GM12873 (cell line): ENCODE results near the gene AUP1.

Experiments
- TF ChIP-seq, protein P1 (sequence below): IDR thresholded peaks from 2 replicates; pipeline ENCODE4 v1.5.1; 2012; ENCODE audit warnings: low read depth, mild to moderate bottlenecking, moderate library complexity, low read length, control low read depth; ENCODE audit not compliant: insufficient read depth; ENCODE audit errors: missing control alignments

AUP1 gene

DNA sequence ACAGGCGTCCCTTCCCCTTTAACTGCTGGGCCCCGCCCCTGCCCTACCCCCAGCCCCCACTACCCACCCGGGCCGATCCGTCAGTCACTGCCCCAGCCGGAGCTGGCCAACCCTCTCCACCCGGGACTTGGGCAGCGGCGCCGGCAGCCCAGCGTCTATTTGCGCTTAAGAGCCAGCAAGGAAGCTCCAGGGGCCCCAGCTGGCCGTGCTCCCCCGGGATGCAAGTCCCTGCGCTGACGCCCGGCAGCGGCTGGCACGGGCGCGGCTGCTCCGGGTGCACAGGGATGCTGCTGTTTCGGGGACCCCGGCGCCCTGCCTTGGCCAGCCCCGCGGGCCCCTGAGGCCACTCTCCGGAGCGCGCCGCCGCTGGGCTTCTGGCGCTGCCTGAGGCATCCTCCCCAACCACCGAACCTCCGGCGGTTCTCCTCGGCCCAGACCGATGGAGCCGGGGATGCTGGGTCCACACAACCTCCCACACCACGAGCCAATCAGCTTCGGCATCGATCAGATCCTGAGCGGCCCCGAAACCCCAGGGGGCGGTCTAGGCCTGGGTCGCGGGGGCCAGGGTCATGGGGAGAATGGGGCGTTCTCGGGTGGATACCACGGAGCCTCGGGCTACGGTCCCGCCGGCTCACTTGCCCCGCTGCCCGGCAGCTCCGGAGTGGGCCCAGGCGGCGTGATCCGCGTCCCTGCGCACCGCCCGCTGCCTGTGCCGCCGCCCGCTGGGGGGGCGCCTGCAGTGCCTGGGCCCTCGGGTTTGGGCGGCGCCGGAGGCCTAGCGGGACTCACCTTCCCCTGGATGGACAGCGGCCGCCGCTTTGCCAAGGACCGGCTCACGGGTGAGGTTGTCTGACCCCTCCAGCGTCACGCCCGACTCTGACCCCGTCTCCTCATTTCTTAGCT lies 14.9 kb downstream of the AUP1 start, which contains the start of gene TLX2:
Gene TLX2 (plus strand): TSS at position 83 of the 903 bp plus-strand sequence. CDS start 357 bp downstream, at position 440.
- TF ChIP-seq, protein P1, sequence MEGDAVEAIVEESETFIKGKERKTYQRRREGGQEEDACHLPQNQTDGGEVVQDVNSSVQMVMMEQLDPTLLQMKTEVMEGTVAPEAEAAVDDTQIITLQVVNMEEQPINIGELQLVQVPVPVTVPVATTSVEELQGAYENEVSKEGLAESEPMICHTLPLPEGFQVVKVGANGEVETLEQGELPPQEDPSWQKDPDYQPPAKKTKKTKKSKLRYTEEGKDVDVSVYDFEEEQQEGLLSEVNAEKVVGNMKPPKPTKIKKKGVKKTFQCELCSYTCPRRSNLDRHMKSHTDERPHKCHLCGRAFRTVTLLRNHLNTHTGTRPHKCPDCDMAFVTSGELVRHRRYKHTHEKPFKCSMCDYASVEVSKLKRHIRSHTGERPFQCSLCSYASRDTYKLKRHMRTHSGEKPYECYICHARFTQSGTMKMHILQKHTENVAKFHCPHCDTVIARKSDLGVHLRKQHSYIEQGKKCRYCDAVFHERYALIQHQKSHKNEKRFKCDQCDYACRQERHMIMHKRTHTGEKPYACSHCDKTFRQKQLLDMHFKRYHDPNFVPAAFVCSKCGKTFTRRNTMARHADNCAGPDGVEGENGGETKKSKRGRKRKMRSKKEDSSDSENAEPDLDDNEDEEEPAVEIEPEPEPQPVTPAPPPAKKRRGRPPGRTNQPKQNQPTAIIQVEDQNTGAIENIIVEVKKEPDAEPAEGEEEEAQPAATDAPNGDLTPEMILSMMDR = no peak

DNA sequence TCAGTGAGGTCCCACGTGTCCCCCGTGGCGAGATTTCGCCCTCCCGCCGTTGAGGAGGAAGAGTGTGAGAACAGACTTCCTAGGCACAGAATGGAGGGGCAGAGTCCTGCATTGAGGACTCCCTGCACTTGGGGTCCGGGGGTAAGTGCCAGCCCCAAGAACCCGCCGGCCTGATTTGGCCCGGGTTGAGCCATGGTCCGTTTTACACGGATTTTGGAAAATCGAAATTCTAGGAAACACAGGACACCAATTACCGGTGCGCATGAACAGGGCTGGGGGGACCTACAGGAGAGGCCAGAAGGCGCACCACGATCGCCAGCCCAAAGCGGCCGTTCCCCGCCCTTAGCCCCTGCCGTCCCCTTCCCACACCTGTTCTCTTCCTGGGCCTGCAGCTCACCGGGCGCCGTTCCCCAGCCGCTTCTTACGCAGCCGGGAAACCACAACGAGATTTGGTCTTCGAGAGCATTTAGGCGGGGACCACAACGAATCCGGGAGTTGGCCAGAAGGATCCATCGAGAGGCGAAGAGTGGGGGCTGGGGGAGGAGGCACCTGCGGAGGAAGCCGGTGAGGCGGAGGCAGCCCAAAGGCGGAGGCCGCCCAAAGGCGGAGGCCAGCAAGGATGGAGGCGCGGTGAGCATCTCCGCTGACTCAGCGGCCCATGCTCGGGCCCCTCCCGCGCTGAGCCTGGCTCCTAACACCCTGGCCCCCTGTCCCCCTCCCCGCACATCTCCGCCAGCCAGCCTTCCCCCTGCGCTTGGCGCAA lies 15.7 kb downstream of the AUP1 start:
- TF ChIP-seq, protein P1 = no peak

DNA sequence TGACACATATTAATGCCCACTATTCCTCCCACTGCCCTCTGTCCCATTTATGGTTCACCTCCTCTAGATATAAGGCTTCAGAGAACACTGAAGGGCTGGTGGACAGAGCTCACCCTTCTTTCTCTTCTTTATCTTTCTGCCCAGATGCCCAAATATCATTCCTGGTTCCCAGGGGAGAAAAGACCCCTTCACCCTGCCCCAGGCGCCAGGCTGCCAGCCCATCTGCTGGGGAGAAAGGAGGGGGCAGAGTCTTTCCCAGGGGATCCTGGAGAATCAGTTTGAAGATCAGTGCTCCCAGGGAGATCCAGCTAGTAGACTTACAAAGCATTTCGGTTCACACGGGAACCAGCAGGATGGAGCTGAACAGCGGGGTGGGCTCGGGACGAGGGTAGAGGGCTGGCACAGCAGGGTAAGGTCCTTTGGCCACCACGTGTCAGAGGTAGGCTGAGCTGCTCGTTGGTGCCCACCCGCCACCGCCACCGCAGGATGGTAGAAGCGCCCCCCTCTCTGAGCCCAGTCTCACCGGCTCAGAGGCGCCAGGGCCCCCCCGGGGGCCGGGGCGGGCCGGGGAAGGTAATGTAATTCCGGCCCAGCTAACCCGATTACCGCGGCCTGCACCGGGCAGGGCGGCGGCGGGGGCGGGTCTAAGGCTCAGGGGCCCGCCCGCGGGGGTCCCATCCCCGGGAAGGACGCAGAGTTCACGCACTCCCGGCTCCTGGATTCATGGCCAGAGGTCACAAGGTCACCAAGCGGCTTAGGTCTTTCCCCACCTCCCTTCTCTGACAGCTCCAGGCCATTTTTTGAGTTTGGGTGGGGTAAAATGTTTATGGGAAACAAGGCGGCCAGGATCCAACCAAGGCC lies 16.5 kb downstream of the AUP1 start:
- TF ChIP-seq, protein P1 = no peak

DNA sequence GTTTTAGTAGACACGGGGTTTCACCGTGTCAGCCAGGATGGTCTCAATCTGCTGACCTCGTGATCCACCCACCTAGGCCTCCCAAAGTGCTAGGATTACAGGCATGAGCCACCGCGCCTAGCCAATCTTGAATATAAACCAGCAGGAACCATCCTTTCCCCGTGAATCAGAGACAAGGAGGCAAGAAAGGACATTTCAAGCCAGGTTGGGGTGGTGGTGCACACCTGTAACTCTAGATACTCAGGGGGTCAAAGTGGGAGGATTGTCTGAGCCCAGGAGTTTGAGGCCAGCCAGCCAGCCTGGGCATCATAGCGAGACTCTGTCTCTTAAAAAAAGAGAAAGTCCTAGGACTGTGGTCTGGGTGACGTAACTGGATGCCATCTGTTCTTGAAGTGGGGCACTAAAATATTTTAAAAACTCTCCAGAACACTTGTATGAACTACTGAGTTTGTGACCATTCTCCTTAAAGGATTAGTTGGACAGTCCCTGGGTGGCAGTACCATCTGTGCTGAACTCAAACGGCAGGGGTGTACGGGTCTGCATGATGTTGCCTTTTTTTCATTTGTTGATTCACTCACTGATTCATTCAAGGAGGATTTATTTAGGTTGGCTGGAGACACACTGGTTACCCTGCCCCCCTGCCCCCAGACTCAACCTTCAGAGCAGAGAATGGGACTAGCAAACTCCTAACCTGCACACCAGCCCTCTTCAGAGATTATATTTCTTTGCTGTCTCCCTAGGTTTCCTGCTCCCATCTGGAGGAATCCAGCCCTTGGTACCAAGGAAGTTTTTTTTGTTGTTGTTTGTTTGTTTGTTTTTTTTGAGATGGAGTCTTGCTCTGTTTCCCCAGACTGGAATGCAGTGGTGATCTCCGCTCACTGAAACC lies 18.2 kb downstream of the AUP1 start:
- TF ChIP-seq, protein P1 = no peak

DNA sequence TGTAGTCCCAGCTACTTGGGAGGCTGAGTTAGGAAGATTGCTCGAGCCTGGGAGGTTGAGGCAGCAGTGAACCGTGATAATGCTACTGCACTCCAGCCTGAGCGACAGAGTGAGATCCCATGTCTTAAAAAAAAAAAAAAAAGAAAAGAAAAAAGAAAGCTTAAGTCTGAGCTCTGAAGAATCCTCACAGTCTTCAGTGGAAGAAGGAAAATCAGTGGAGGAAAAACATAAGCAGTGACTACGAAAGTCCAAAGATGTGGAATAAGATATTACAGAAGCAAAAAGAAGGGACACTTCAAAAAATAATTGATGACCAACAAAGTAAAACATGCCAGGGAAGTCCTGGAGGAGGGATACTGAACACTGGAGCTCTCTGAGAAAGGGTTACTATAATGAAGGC lies 19.2 kb downstream of the AUP1 start:
- TF ChIP-seq, protein P1 = no peak

DNA sequence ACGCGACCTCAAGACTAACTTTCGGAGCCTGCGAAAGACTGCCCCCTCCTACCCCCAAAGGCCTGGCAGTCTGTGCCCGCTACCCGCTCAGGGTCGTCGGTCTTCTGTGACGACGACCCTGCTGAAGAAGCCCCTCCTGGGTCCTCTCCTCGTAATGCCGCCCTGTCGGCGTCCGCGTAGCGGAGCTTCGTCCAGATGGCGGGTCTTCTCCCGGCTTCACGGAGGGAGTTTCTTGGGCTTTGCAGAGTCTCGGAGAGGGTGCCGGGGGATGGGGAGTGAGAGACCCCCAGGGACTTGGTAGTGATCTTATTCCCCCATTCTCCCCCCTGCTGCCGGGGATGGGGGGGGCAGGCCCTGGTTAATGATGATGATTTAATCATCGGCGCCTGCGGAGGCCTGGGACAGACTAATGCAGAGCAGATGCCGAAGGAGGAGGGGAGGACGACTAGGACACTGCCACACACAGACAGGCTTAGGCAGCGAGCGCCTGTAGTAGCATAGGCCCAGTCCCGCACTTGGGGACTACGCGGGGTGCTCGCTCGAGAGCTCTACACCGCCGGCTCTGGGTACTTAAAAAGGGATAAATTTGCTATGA lies 21.5 kb downstream of the AUP1 start:
- TF ChIP-seq, protein P1 = no peak
